GM12874 (cell line): ENCODE results near the gene EVL.

ENCODE experiments used
- TF ChIP-seq, protein P1 (sequence below): IDR thresholded peaks from 2 replicates; pipeline ENCODE4 v1.5.1; 2011; ENCODE audit warnings: low read depth, mild to moderate bottlenecking, control low read depth, low read length, moderate library complexity; ENCODE audit not compliant: insufficient read depth

The EVL gene

DNA sequence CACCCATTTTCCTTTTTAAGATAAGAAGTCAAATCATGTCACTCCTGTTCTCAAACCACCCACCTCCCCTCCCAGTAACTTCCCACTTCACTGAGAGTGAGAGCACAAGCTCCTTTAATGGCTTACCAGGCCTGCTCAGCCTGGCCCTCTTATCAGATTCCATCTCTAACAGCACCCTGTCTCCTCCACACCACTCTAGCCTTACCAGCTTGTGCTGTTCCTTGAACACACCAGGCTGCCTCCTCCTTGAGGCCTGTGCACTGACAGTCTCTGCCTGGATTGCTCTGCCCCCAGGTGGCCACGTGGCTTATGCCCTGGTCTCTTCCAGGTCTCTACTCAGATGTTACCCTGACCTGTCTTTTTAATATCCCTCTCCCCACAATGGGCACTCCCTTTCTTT lies 40.1 kb upstream of the EVL start:
- TF ChIP-seq, protein P1, sequence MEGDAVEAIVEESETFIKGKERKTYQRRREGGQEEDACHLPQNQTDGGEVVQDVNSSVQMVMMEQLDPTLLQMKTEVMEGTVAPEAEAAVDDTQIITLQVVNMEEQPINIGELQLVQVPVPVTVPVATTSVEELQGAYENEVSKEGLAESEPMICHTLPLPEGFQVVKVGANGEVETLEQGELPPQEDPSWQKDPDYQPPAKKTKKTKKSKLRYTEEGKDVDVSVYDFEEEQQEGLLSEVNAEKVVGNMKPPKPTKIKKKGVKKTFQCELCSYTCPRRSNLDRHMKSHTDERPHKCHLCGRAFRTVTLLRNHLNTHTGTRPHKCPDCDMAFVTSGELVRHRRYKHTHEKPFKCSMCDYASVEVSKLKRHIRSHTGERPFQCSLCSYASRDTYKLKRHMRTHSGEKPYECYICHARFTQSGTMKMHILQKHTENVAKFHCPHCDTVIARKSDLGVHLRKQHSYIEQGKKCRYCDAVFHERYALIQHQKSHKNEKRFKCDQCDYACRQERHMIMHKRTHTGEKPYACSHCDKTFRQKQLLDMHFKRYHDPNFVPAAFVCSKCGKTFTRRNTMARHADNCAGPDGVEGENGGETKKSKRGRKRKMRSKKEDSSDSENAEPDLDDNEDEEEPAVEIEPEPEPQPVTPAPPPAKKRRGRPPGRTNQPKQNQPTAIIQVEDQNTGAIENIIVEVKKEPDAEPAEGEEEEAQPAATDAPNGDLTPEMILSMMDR: peak; percentile 41

DNA sequence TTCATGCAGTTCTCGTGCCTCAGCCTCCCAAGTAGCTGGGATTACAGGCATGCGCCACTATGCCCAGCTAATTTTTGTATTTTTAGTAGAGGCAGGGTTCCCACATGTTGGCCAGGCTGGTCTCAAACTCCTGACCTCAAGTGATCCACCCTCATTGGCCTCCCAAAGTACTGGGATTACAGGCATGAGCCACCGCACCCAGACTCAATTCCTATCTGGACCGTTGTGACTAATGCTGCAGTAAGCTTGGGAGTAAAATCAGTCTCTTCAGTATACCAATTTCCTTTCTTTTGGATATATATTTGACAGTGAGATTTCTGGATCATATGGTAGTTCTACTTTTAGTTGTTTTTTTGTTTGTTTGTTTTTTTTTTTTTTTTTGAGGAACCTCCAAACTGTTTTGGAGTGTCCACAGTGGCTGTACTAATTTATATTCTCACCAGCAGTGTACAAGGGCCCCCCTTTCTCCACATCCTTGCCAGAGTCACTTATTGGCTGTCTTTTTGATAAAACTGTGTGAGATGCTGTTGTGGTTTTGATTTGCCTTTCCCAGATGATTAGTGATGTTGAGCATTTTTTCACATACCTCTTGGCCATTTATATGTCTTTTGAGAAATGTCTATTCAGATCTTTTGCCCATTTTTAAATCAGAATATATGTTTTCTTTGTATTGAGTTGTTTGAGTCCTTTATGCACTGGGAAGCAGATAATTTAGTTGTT lies 37.3 kb upstream of the EVL start:
- TF ChIP-seq, protein P1: no peak

DNA sequence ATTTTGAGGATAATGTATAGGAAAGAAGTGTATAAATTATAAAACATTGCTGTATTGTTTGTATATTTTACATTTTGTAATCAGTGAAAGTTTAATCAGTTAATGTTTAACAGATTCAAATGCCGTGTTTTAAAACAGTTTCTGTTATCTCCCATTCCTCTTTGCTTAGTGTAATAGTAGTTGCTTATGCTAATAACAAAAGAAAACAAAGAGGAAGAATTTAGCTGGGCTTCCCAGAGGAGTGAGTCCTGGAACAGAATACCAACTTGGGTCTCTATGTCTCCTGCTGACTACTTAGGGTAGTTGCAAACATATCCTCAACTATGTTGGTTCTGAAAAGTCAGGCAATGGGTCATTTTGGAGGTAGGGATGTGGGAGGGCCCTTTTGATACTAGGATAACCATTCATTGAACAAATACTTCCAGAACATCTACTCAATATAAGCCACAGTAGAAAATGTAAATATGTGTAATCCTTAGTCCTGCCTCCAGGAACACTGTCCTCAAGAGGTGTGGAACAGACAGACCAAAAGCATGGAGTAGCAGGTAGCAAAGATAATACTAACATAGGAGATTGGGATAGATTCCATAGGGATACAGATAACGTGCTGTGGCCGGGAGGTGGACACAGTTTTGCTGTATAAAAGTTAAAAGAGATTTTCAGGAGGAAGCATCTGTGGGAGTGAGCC lies 36.1 kb upstream of the EVL start:
- TF ChIP-seq, protein P1: no peak

DNA sequence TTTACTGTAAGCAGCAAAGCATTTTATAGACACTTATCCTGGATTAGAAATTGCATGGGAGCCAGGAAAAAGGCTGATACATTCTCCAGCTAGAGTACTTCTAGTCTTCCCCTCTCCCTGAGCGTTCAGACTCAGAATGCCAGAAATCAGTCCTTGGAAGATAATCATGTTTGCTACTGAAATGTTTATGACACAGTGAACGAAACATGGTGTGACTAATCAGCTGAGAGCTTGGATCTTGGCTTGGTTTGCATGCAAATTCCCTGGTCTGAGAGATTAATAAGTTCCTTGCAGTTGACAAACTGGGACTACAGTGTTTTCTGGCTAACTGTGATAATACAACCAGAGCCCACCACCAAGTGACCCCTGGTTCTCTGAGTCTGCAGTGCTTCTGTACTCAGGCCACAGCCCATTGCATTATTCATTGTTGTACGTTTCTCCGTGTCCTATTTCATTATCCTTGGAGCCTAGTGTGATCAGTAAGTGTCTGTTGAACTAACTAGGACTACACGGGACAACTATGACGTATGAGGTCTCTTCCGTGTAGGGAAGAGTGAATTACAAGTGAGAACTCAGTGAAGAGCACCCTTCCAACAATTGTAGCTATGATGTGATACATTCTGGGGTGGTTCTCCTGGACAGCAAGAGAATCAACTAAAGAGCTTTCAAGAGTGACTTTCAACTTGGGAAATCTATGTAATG lies 34.6 kb upstream of the EVL start:
- TF ChIP-seq, protein P1: no peak

DNA sequence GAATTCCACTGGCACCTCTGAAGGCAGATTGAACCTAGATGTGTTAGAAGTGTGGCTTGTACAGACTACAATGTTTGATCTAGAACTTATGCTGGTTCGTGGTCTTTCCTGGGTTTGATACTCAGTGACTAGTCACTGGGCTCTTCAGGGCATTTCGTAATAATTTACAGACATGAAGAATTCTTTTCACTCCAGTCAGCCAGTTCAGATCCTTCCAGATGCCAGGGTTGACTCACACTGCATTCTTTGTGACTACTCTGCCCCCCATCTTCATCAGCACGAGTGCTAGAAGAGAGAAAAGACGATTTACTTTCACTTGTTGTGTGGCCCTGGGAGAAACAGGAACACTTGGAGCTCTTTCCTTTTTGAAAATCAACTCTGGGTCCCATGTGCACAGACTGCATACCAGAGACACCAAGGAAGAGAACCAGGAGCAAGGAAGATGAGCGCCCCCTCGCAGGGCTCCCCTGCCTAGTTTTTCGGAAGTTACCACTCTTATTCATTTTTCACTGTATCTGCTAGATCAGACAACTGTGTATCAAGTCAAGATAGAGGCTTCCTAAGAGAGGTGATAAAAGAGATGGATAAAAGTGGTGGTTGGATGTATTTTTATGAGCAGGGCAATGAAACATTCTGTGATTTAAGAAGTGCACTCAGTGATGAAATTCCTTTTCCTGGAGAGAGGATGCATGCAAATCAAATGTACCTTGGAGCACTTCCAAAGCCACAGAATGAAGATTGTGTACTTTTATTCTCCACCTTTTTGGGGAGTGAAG lies 33.5 kb upstream of the EVL start:
- TF ChIP-seq, protein P1: no peak

DNA sequence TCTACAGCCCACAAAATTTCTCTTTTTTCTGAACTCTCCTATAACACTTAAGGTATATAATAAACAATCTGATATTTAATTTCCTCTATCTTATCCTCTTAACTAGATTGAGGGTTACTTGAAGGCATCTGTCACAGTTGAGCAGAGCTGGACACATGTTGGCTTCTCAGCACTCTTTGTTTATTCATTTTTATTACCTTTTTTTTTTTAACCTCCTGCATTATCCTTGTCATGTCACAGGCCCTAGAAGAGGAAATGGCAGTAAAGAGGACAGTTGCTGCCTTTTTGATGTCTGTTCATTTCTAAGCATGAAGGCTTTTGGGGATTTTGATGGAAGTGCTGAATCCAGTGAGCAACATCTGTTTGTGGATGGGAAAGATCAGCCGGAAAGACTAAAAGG lies 32.5 kb upstream of the EVL start:
- TF ChIP-seq, protein P1: no peak
